HG02571 (cell line): ENCODE data around the gene SLC6A3.

Experiments used
- ATAC-seq: cut with Tn5 transposase; IDR thresholded peaks from one replicate; pipeline ENCODE4 v1.9.1; 2021; ENCODE audit warnings: mild to moderate bottlenecking, moderate library complexity; ENCODE audit not compliant: unreplicated experiment

SLC6A3 gene

GRCh38 chr5:1410156-1411014 lies 34.9 kb downstream of the SLC6A3 start:
- no peak for ATAC-seq

- no peak for ATAC-seq
These were observed 35.7 kb downstream of the SLC6A3 start for GRCh38 chr5:1409381-1410110.

DNA sequence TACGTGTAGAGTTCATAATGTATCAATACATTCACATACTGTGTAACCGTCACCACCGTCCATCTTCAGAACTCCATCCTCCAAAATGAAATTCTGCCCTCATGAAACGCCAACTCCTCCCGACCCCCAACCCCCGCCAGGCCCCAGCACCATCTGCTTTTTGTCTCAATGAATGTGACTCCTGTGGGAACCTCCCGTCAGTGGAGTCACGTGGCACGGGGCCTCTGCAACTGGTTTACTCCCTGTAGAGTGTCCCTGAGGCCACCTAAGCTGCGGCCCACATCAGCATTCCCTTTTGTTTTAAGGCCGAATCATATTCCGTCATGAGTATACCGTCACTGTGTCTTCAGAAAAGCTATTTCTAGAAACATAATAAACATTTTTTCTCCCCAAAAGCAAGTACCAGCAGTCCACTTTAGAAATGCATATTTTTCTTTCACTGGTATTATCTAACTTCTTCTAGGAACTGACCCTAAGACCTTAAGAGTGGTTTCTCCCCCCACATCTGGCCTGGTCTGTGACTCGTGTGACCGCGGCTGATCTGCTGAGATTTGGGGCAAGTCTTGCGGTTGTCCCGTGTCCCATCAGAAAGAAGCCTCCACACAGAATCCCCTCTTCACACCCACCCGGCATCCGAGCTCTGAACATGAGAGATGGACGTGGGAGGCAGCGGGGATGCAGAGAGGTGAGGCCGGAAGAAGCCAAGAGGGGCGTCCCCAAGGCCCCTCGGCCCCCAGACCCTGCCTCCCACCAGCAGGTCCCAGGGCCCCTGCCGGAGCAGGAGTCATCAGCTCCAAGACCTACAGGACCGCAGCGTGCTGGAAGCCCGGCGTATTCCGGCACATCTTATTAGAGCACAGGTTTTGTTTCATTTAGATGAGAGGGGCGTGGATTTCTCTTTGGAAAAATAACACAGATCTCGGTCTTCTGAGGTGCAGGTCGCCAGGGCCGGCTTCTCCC lies 38.3 kb downstream of the SLC6A3 start:
- ATAC-seq = no peak

- no peak for ATAC-seq
These were observed 39.4 kb downstream of the SLC6A3 start for GRCh38 chr5:1405539-1406530.

DNA sequence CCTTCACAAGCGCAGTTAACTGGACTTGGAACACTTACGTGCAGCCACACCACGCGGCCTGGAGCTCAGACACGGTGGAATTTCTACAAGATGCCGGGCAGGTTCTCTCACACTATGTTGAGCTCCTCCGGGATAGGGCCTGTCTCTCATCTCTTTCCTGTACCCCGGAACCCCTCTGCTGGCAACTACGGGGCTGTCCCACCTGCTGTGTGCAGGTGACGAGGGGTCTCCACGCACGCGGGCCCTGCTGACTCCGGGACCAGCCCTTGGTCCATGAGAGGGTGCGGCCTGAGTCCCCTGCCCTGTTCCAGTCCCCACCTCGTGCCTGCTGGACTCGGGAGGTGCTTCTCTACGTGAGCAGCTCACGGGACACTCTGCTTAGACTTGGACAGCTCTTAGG lies 40.1 kb downstream of the SLC6A3 start:
- ATAC-seq = no peak

GRCh38 chr5:1404062-1404461 lies 41.2 kb downstream of the SLC6A3 start:
- ATAC-seq = no peak

DNA sequence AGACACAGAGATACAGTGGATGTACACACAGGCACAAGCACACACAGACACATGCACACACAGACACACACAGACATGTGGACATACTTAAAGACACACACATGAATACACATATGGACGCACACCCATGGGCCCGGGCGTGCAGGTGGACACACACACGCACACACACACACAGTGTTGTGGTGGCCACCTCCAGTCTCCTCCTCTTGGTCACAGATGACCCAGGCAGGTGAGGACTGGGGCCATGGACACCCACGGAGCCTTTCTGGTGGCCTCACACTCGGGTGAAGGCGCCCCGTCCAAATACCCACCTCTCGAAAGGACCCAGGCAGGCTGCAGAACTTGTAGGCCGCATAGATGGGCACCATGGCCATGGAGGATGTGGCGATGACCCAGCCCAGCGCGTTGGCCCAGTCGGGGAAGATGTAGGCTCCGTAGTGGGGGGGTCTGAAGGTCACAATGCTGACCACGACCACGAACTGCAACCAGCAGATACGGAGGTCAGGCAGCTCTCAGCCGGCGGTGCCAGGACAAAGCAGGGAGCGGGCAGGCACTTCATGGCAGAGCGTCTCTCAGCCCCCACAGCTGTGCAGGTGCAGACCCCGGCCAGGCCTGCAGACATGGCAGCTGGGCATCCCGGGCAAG lies 42.5 kb downstream of the SLC6A3 start:
- ATAC-seq = no peak

DNA sequence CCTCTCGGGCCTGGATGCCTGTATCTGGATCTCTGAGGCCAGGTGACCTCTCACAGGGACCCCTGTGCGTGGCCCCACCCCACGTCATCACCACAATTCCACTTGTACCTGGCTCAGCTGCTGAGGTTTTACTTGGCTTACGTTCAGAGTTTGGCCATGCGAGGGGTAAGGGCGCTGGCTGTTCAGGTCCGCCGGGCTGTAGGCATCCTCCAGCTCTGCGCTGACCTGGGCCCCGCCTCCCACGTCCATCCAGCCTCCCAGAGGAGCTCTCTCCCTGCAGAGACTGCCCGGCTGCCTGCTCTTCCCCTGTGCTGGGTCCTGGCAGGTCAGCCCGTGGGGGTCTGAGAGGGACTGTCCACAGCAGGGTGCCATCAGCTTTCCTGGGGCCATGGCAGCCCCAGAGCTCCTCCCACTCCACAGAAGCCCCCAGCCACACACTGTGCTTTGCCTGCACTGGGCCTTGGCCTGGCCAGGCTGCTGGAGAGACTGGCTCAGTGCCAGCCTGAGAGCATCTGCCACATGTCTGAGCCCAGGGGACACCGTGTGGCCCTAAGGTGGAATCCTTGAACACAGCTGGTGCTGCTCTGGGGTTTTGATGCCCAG lies 43.6 kb downstream of the SLC6A3 start:
- no peak for ATAC-seq

- ATAC-seq = no peak
These were observed 44.3 kb downstream of the SLC6A3 start for GRCh38 chr5:1400936-1401335.

DNA sequence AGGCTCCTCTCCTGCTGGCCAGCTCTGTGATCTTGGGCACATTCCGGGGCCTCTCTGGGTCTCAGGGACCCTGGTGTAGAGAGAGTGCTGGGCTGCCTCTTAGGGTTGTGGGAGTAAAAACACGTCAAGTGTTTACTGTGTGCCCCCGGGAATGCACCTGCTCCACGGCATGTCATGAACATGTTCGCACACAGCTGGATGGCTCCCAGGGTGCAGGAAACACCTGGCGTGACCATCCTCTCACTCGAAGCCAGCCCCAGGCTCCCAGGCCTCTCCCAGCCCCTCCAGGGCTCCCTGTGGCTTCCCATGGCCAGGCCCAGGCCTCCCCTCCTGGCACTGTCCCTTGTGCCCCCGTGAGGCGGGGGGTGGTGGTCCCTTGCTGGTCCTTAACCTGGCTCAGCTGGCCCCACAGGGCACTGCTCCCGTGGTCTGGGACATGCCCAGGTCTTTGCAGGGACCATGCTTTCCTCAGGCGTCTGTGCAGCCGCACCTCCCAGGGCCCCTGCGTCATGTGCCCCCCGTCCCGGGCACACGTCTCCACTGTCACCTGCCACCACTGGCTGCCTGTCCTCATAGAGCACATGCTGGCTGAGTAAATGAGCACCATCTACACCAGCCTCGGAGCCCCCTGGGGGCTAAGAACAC lies 44.9 kb downstream of the SLC6A3 start:
- ATAC-seq = no peak

DNA sequence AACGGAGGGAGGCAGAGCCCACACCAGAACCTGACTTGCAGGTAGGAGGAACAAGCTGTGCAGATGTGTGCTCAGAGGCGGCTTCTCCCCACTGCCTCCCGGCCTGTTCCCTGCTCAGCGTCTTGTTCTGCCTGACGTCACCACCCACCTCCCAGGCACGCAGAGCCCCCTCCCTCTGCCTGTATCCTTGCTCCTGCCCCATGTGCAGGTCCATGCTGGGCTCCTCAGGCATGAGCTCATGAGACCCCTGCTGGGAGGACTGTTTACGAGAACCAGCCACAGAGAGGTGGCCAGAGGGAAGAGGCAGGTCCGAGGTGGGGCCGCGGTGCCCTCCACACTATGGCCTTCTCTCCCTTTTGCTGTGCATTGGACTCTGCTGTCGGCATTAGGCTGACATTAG lies 45.5 kb downstream of the SLC6A3 start:
- ATAC-seq = no peak

DNA sequence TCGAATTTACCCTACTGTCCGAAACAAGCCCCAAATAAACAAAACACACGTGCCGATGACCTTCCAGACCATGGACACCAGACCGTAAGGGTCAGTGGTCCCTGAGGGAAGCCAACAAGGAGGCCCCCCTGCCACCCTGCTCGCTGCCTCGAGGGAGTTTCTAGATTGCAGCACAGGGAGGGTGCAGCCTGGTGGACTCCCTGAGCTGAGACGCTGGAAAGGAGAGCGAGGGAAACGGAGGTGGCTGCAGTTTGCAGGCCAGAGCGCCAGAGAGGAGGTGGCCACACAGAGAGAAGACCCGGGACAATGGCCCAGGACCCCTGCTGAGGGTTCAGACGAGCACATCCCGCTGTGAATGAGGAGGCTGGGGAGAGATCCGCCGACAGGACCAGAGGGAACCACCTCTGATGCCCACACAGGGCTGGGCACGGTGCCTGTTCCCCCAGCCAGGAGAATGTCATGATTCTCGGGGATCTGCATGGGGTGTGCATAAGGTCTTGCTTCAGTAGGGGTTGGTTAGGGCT lies 48.9 kb downstream of the SLC6A3 start:
- ATAC-seq = no peak

- ATAC-seq = no peak
These were observed 50.1 kb downstream of the SLC6A3 start for GRCh38 chr5:1394881-1395860.

GRCh38 chr5:1393571-1394501 lies 51.4 kb downstream of the SLC6A3 start:
- ATAC-seq = no peak

DNA sequence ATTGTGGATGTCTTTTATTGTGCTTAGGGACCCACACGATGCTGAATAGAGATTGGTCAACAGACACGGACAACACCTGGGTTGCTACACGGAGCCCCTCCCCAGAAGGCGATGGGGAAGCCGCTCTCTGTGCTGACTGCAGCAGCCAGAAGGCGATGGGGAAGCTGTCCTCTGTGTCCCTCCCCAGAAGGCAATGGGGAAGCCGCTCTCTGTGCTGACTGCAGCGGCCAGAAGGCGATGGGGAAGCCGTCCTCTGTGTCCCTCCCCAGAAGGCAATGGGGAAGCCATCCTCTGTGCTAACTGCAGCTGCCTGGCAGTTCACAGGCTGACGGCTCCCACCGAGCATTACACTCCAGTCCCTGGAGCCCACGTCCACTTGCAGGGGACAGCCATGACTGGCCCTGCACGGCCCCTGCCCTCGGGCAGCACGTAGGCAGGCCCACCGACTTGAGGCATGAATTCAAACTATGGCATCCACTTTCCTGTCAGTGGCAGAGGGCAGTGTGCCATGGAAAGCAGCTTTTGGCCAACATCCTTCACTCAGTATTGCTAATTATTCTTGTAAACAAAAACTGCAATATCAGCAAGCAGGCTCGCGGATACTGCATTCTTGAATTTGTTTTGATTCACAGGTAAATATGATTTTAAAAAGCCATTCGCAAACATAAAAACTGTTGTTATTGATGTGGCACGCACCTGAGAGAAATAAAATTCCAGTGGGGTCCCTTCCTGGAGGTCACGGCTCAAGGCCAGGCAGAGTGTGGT lies 52.3 kb downstream of the SLC6A3 start:
- no peak for ATAC-seq
